Sigmoid colon (tissue), 7 donors: ENCODE results near the gene KRTAP9-6. TPM values are rescaled to one million over a fixed set of nuclear protein-coding genes. Genes with fewer than 3 reads are reported as not detected.

Experiments
- DNase-seq: peaks from one replicate; pipeline ENCODE4 v3.0.0-alpha.2; 2019
- H3K27ac ChIP-seq, 4 donors: fragments of 200-600 bp; sonication (generic); one replicate each; pipeline ENCODE4 v1.5.1; 2016 to 2019; ENCODE audit warnings: mild to moderate bottlenecking in 1 of 4
- H3K27me3 ChIP-seq, 3 donors: fragments of 200-600 bp; sonication (generic); one replicate each; pipeline ENCODE4 v1.5.1; 2019; ENCODE audit warnings: mild to moderate bottlenecking in 1 of 3
- H3K36me3 ChIP-seq, 4 donors: fragments of 200-600 bp; sonication (generic); one replicate each; pipeline ENCODE4 v1.5.1; 2016 to 2019
- H3K4me1 ChIP-seq, 4 donors: fragments of 200-600 bp; sonication (generic); one replicate each; pipeline ENCODE4 v1.5.1; 2017 to 2019
- H3K4me3 ChIP-seq, 4 donors: fragments of 200-600 bp; sonication (generic); one replicate each; pipeline ENCODE4 v1.5.1; 2017 to 2019; ENCODE audit warnings: mild to moderate bottlenecking in 2 of 4, moderate library complexity in 1 of 4
- H3K9me3 ChIP-seq, 4 donors: fragments of 200-600 bp in 3 of 4; sonication (generic) in 3 of 4; one replicate each; pipeline versions ENCODE4 v1.5.1 to v1.6.1; 2013 to 2019
- EP300 ChIP-seq, 4 donors: sonication (generic); formaldehyde crosslinking; IDR thresholded peaks; one replicate each; pipeline ENCODE4 v1.6.1; 2017; ENCODE audit warnings: antibody characterized with exemption in 4 of 4
- POLR2A ChIP-seq, 2 donors: fragments of 450-650 bp; IDR thresholded peaks; one replicate each; pipeline ENCODE4 v1.6.1; 2016; ENCODE audit warnings: antibody characterized with exemption in 2 of 2, mild to moderate bottlenecking in 2 of 2, moderate library complexity in 2 of 2
- POLR2AphosphoS5 ChIP-seq, 4 donors: sonication (generic); formaldehyde crosslinking; IDR thresholded peaks; one replicate each; pipeline ENCODE4 v1.6.1; 2017; ENCODE audit warnings: antibody characterized with exemption in 4 of 4
- WGBS, 2 donors: extraction: QIAGEN DNeasy Blood & Tissue Kit; methylation state at CpG; one replicate each; pipeline ENCODE4 v1.1.7; 2013; 5-methylcytosine and 5-hydroxymethylcytosine counted together
- intact Hi-C: fragments of 100-400 bp; cut with DNase I; formaldehyde crosslinking; loops from one replicate; pipeline ENCODE4 v1.15.1; 2023
- polyA plus RNA-seq, 3 donors: library from polyadenylated mRNA; stranded (reverse); fragments of 200-250 nt; gene quantifications; one replicate each; pipeline ENCODE4 v1.2.3, GENCODE V29; 2013
- total RNA-seq, 4 donors: library from RNA; depleted of rRNA; stranded (reverse); fragments of >200 nt; gene quantifications; one replicate each; pipeline ENCODE4 v1.1.0, GENCODE V29; 2016
- TF ChIP-seq, protein P1 (sequence below), 4 experiments: fragments of 450-650 bp in 3 of 4; fragments of 200-600 bp in 1 of 4; IDR thresholded peaks; one replicate each; pipeline ENCODE4 v1.5.1; 2016 to 2019; ENCODE audit warnings: antibody characterized with exemption in 4 of 4, mild to moderate bottlenecking in 3 of 4, moderate library complexity in 2 of 4
- donor health status: healthy with polysubstance abuse.
- donor health status: Bipolar disorder and iron deficiency.
- donor health status: healthy.

The KRTAP9-6 gene
- total and polyA plus RNA-seq, 7 donors = not detected

DNA sequence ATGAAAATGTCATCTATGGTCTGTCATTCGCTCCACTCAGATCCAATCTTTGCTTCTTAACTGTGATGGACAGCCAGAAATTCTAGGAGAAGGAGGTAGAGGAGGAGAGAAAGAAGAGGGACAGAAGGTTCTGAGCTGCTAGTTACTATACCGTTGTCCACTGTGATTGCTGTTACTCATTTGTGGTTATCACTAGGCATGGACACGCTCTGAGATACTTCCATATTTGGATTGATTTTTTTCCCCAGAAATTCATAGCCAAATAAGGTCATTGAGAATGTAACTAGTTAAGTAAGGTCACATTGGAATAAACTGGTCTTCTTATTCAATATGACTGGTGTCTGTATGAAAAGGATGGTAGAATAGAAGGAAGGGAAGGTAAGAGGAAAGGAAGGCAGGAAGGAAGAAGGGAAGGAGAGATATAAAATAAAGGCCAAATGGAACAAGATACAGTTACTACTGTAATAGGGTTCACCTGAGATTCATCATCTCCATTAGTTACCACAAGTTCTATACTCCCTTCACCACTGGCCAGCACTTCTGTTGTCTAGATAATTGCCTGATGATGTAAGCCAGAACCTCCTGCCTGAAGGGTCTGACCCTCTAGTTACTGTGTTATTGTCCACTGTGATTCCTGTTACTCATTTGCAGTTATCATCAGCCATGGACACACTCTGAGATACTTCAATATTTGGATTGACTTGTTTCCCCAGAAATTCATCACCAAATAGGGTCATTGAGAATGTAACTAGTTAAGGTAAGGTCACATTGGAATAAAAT lies 13.2 kb downstream of the KRTAP9-6 start:
- 93 to 94% methylated on average over 3 of the region's 3 CpGs for WGBS, 2 donors
- Histone ChIP-seq H3K4me3 (no peak overlapping the region), H3K27ac (no peak overlapping the region), H3K36me3 (no peaks in the 10 kb centered on the region), H3K4me1 (no peaks in the 10 kb centered on the region), H3K9me3 (no peaks in the 10 kb centered on the region), H3K27me3 (peaks cover 0 to 6% (median 0%) of the 10 kb centered on the region in 3 donors)
- TF ChIP-seq, protein P1, sequence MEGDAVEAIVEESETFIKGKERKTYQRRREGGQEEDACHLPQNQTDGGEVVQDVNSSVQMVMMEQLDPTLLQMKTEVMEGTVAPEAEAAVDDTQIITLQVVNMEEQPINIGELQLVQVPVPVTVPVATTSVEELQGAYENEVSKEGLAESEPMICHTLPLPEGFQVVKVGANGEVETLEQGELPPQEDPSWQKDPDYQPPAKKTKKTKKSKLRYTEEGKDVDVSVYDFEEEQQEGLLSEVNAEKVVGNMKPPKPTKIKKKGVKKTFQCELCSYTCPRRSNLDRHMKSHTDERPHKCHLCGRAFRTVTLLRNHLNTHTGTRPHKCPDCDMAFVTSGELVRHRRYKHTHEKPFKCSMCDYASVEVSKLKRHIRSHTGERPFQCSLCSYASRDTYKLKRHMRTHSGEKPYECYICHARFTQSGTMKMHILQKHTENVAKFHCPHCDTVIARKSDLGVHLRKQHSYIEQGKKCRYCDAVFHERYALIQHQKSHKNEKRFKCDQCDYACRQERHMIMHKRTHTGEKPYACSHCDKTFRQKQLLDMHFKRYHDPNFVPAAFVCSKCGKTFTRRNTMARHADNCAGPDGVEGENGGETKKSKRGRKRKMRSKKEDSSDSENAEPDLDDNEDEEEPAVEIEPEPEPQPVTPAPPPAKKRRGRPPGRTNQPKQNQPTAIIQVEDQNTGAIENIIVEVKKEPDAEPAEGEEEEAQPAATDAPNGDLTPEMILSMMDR (IDR thresholded peaks at IDR 0.05) = no peak
- TF ChIP-seq POLR2AphosphoS5 (IDR thresholded peaks at IDR 0.05) = no peak
- TF ChIP-seq POLR2A (IDR thresholded peaks at IDR 0.05) = no peak
- TF ChIP-seq EP300 (IDR thresholded peaks at IDR 0.05) = no peak
- intact Hi-C loops = no loop called here
- DNase-seq = no peak

DNA sequence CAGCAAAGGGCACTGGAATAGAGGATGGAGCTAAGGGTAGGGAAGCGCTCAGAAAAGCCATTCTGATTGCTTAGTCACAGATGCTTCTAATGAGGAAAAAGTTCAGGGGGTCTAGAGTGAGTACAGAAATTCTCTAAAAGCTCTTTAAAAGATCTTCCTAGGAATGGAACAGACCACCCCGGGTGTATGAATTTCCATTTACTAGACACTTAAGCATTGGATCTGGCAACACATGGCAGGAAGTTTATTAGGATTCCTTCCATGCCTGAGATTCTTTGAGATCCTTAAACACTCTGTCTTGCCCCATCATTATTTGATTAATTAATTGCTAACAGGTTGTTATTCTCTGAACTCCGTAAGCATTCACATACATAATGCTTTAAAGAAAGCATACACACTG lies 18.9 kb downstream of the KRTAP9-6 start:
- no peaks in the 10 kb centered on the region for H3K27me3 ChIP-seq
- no peak overlapping the region for H3K4me3 ChIP-seq
- TF ChIP-seq POLR2AphosphoS5 (IDR thresholded peaks at IDR 0.05) (no peak), EP300 (IDR thresholded peaks at IDR 0.05) (no peak), POLR2A (IDR thresholded peaks at IDR 0.05) (no peak)
- TF ChIP-seq, protein P1 (IDR thresholded peaks at IDR 0.05) = no peak
- peaks cover 0 to 7% (median 3%) of the 10 kb centered on the region in 4 donors for H3K4me1 ChIP-seq
- no peaks in the 10 kb centered on the region for H3K9me3 ChIP-seq
- 63 to 71% methylated on average over 3 of the region's 3 CpGs for WGBS, 2 donors
- no peaks in the 10 kb centered on the region for H3K36me3 ChIP-seq
- intact Hi-C loops = no loop called here
- DNase-seq = no peak
- H3K27ac ChIP-seq = no peak overlapping the region

DNA sequence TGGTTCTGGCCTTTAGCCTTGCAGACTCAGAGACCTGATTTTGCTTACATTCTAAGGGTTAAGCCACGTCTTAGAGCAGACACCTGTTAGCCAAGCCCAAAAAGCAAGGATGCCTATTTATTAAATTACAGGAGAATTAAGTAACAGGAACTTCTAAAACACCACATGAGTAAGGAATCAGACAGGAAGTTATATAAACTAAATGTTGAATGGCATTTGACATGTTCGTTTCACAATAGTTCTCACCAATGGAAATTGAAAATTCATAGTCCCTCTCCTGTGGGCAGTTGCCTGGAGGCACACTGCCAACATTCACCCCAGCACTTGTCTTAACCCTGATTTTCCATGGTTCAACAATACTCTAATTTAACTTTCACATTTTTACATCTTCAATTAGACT lies 19.4 kb downstream of the KRTAP9-6 start:
- Histone ChIP-seq H3K36me3 (no peaks in the 10 kb centered on the region), H3K9me3 (no peaks in the 10 kb centered on the region), H3K4me3 (no peak overlapping the region), H3K4me1 (peaks cover 0 to 7% (median 3%) of the 10 kb centered on the region in 4 donors), H3K27me3 (no peaks in the 10 kb centered on the region), H3K27ac (no peak overlapping the region)
- TF ChIP-seq, protein P1 (IDR thresholded peaks at IDR 0.05) = no peak
- no peak for TF ChIP-seq EP300 (IDR thresholded peaks at IDR 0.05)
- TF ChIP-seq POLR2AphosphoS5 (IDR thresholded peaks at IDR 0.05) = no peak
- TF ChIP-seq POLR2A (IDR thresholded peaks at IDR 0.05) = no peak
- intact Hi-C loops = no loop called here
- DNase-seq = no peak
- 26 to 54% methylated on average over 2 of the region's 2 CpGs for WGBS, 2 donors

DNA sequence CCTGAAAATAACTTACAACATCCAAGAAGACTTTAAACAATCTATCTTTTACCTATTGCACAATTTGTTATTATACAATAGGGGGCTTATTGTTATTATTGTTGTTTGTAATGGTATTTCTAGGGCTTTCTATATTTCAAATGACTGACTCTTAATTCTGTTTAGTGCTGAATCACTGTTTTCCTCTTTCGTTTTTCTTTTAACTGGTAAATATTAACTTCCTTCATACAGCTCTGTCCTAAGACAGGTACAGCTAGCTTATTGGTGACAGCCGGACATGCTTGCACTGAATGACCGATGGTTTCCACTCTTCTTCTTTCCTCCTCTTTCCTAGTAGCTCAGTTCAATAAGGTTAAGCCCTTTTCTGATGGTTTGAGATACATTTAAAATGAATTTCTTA lies 21.9 kb downstream of the KRTAP9-6 start:
- H3K27ac ChIP-seq = no peak overlapping the region
- no peaks in the 10 kb centered on the region for H3K36me3 ChIP-seq
- no peaks in the 10 kb centered on the region for H3K27me3 ChIP-seq
- peaks cover 0 to 7% (median 3%) of the 10 kb centered on the region in 4 donors for H3K4me1 ChIP-seq
- no peaks in the 10 kb centered on the region for H3K9me3 ChIP-seq
- intact Hi-C loops = no loop called here
- WGBS, 2 donors = 28 to 58% methylated on average over 3 of the region's 3 CpGs
- no peak for DNase-seq
- TF ChIP-seq POLR2AphosphoS5 (IDR thresholded peaks at IDR 0.05) (no peak), EP300 (IDR thresholded peaks at IDR 0.05) (no peak), POLR2A (IDR thresholded peaks at IDR 0.05) (no peak)
- TF ChIP-seq, protein P1 (IDR thresholded peaks at IDR 0.05) = no peak
- H3K4me3 ChIP-seq = no peak overlapping the region
